Hematopoietic multipotent progenitor cell treated with erythropoietin and hydrocortisone succinate and interleukin-3 and kit ligand, for 6 days (in vitro differentiated cells): ENCODE measurements around the gene PAM.
"Not testable (repeated sequence)": the region's sequence is repeated elsewhere in the genome, so short reads cannot be mapped to it uniquely, and the experiment has no call there.

Experiments used
- DNase-seq: peaks from one replicate; pipeline ENCODE4 v3.0.0-alpha.2; 2015

Gene PAM

GRCh38 chr5:103006921-103007320 is 251.8 kb downstream of the PAM start:
- no peak for DNase-seq

DNA sequence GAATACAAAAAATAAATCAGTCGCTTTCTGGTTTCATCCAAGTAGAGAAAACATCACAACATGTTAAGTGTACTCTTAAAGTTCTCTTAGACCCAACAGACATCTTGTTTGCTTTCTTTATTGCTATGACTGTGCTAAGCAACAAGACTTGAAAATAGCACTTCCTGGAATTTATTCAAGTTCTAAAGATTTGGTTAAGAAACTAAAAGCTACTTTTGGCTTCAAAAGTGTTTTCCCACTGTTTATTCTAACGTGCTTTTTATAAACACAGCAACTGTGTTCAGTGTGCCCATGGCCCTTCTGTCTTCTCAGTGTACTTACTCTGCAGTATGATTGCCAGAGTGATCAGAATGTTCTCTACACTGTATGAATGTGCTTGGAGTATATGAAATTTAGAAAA is 255.1 kb downstream of the PAM start:
- DNase-seq, result no peak

DNA sequence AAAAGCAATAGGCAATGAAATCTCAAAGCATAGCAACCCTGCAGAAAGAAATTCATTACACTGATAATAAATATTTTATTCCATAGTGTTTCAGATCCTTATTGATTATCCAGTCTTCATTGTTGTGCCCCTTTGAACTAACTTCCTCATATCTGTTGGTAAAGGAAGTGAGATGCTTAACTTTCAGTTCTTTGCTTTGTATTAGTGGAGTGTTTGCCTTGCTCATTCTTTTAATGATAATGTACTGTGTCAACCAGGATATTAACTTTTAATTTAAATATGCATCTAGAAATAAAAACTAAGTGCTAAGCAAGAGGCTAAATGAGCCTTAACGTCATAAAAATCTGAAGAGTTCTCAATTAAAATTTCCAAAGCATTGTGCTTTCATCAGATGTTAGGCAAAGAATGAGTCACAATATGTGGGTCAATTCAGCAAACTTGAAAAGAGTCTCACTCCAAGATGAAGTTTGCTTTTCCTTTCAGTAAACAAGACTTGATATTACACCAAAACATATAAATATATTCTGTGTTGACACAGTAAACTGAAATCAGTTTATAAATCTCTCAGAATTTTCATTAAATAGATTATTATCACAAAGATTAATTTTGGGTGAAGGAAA is 258.9 kb downstream of the PAM start:
- no peak for DNase-seq

DNA sequence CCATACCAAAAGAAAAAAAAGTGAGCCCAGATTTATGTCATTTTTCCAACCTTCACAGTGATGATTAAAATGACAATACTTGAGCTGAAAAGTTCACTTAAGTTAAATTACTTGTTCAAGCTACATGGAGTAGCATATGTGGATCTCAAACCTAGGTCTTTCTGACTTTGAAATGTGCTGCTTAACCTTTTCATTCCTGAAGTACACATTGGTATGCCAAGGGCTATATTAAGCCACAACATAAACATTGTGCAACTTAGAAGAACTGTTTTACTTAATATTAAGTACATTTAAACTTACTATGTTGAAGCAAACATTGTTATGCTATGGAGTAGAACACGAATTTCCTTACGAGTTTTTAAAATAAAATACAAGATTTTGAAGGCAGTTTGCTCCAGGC is 259.9 kb downstream of the PAM start:
- DNase-seq, result no peak

GRCh38 chr5:103016167-103016566 is 261.1 kb downstream of the PAM start:
- no peak for DNase-seq

- no peak for DNase-seq
These were observed 264.7 kb downstream of the PAM start for GRCh38 chr5:103019804-103020203.

DNA sequence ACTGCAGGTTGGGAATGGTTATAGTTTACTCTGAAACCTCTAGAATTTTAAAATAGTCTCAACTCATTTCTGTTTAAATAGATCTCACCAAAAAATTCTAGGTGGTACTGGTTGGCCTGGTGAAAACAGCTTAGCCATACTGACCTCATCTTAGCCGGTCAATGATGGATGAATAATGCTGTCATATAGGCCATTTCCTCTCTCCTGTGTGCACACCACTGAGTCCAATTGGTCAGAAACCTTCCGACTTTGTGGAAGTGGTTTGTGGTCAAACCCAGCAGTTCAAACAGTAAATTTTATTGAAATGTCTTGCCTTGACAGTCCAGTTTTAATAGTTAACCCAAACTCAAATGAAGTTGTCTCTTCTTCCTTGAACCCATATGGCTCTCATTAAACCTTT is 266.2 kb downstream of the PAM start:
- peak; percentile 22 for DNase-seq

DNA sequence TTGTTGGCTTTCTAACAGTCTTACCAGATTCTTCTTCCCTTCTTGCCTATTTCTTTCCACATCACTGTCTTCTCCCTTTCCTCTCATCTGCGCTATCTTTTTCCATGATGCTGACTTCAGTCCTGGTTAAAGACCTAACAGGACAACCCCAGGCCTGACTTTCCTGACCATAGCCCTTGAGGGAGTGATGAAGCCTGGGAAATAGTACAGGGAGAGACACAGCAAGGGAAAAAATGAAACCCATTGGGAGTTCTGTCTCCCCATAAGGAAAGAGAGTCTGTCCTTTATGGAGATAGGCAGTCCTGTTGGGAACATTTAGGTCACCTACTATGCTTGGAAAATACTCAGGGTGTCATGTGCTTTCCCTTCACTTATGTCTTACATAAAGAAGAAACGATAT is 272.2 kb downstream of the PAM start:
- no peak for DNase-seq

DNA sequence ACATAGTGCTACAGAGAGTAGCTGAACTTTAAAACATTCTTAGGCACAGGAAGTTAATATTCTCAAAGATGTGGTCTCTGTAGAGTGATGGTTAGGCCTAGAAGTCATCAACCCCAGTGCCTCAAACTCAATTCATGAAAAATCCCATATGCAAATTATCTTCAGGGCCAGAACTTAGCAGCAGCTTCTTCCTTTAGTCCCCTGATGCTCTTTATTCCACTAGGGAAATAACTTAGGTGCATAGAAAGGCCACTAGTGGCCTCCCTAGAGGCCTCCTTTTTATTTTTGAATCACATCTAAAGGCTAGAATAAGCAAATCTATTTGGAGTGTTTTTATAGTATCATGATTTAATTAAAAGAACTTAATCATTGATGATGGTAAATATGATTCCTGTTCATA is 276.5 kb downstream of the PAM start:
- peak; percentile 19 for DNase-seq

GRCh38 chr5:103033696-103034095 is 278.6 kb downstream of the PAM start:
- no peak for DNase-seq

GRCh38 chr5:103034662-103035392 is 279.7 kb downstream of the PAM start:
- DNase-seq, result no peak

DNA sequence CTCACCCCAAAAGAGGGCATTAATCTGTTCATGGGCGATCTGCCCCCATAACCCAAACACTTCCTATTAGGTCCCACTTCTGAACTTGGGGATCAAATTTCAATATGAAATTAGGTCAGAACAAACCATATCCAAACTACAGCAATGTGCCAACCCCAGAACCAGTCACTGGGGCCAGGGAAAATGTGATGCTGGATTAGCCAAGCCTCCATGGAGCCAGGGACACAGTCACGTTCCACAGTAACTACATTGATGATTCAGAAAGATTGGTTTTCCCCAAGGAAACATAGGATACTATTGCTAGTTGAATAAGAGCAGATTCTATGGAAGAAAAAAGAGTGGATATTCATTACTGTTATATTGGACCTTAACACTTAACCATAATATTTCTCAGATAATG is 280.6 kb downstream of the PAM start:
- DNase-seq, result no peak

DNA sequence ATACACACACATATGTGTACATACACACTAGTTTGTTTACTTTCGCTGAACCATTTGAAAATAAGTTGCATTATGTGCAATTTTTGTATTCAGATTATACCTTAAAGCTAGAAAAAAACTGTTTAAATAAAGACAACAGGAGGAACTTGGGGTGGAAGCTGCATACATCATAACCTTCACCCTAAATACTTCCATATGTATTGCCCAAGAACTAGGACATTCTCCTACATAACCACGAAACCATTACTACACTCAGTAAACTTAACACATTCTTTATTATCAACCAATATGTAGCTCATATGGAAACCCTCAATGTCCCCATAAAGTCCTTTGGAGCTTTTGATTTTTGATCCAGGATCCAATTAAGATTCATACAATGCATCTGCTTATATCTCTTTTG is 281.5 kb downstream of the PAM start:
- DNase-seq, result no peak

DNA sequence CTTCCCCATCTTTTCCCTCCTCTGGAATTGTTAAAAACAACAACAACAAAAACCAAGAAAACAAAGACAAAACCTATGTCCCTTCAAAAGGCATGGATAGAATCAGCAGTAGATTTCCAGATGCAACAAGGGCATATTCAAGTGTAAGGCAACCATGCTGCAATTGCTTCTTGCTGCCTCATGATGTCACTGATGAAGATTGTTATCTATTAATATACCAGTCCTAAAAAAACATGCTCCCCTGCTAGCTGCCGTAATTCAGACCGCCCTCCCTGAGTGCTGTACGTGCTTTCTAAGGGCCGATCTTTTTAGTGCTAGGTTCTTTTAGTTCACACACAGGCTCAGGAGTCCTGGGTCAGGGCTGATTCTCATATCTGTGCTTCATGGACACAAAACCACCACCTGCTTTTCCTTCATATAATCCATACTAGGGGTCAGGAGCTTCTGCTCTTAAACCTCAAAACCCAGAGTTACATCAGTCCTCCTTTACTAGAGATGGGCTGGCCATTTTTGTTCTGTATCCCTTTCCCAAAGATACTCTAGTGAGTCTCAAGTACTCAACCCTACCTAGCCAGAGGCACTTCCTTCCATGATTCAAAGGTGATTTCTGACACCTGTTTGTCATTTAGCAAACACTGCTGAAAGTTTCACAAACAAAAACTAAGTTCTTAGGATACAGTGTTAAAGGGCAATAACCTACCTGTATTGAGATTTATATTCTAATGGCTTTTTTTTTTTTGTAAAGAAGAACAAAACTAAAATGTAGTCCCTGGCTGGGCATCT is 282.8 kb downstream of the PAM start:
- DNase-seq, result no peak

GRCh38 chr5:103041071-103041676 is 286.1 kb downstream of the PAM start:
- DNase-seq, result peak; percentile 80

GRCh38 chr5:103046706-103047105 is 291.6 kb downstream of the PAM start:
- not testable (repeated sequence) for DNase-seq

DNA sequence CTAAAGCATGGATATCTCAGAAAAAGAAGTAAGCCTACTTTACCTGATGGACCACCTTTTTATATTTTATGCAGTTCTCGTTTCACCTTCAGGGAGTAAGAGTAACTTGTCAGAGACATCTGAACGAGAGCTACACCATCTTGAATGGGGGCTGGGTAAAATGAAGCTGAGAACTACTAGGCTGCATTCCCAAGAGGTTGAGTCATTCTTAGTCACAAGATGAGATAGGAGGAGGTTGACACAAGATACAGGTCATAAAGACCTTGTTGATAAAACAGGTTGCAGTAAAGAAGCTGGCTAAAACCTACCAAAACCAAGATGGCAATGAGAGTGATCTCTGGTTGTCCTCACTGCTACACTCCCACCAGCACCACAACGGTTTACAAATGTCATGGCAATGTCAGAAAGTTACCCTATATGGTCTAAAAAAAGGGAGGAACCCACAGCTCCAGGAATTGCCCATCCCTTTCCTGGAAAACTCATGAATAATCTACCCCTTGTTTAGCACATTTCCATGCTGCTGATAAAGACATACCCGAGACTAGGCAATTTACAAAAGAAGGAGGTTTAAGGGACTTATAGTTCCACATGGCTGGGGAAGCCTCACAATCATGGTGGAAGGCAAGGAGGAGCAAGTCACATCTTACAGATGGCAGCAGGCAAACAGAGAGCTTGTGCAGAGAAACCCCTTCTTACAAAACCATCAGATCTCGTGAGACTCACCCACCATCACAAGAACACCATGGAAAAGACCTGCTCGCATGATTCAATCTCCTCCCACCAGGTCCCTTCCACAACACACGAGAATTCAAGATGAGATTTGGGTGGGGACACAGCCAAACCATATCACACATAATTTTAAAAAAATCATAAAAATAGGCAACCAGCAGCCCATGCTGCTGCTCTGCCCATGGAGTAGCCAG is 302.4 kb downstream of the PAM start:
- DNase-seq, result peak; percentile 9

DNA sequence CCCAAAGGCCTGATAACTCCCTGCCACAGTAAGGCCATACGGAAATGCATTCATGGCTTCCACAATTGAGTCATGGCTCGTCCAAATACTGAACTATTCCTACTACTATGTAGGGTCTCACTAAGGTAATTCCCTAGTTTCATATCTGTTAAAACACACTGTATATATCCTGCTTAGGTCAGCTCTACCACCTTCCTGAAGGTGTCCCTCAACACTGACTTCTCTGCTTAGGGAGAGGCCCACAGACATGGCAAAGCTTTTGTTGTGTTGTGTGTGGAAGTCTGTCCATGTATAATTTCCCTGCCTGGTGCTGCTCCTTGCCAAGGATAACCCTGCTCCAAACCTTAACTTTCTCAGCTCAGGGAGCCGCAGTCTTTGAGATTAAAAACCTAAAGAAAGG is 304.4 kb downstream of the PAM start:
- DNase-seq, result no peak

GRCh38 chr5:103060424-103060954 is 305.4 kb downstream of the PAM start:
- no peak for DNase-seq

GRCh38 chr5:103066326-103066725 is 311.2 kb downstream of the PAM start:
- DNase-seq, result peak; percentile 68

DNA sequence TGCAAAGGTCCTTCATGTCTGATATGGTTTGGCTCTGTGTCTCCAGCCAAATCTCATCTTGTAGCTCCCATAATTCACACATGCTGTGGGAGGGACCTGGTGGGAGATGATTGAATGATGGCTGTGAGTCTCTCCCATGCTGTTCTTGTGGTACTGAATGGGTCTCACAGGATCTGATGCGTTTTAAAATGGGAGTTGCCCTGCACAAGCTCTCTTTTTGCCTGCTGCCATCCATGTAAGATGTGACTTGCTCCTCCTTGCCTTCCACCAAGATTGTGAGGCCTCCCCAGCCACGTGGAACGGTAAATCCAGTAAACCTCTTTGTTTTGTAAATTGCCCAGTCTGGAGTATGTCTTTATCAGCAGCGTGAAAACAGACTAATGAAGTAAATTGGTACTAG is 318.4 kb downstream of the PAM start:
- not testable (repeated sequence) for DNase-seq

DNA sequence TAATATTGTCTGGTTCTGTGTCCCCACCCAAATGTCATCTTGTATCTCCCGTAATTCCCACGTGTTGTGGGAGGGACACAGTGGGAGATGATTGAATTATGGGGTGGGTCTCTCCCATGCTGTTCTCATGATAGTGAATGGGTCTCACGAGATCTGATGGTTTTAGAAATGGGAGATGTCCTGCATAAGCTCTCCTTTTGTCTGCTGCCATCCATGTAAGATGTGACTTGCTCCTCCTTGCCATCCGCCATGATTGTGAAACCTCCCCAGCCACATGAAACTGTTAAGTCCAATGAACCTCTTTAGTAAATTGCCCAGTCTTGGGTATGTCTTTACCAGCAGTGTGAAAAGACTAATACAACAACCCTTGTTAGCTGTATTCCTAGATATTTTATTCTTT is 320.3 kb downstream of the PAM start:
- no peak for DNase-seq
